Epithelial cell of esophagus (primary cell): ENCODE results near the gene SLC25A47.
"Not testable (repeated sequence)": the region's sequence is repeated elsewhere in the genome, so short reads cannot be mapped to it uniquely, and the experiment has no call there.

ENCODE experiments used
- DNase-seq: peaks from one replicate; pipeline ENCODE4 v3.0.0; 2010; ENCODE audit warnings: low read depth
- H3K4me3 ChIP-seq: 2 replicates; pipeline ENCODE4 v1.5.1; 2011; ENCODE audit warnings: mild to moderate bottlenecking, low read length, control low read depth
- CTCF ChIP-seq: IDR thresholded peaks from 2 replicates; pipeline ENCODE4 v1.5.1; 2011; ENCODE audit warnings: low read depth, mild to moderate bottlenecking, low read length, control low read depth, inconsistent platforms; ENCODE audit not compliant: insufficient read depth; ENCODE audit errors: missing control alignments

Gene SLC25A47

GRCh38 chr14:100342195-100342594 lies 19.1 kb downstream of the SLC25A47 start:
- no peak for DNase-seq
- no peak for TF ChIP-seq CTCF
- no peak overlapping the region for H3K4me3 ChIP-seq

GRCh38 chr14:100342826-100343225 lies 19.7 kb downstream of the SLC25A47 start:
- H3K4me3 ChIP-seq, DNase-seq: not testable (repeated sequence)

- H3K4me3 ChIP-seq, DNase-seq: not testable (repeated sequence)
These were observed 21.5 kb downstream of the SLC25A47 start for GRCh38 chr14:100344657-100345056.

GRCh38 chr14:100345711-100346110 lies 22.6 kb downstream of the SLC25A47 start:
- no peak overlapping the region for H3K4me3 ChIP-seq
- DNase-seq = no peak
- no peak for TF ChIP-seq CTCF

GRCh38 chr14:100346306-100347091 lies 23.4 kb downstream of the SLC25A47 start:
- TF ChIP-seq CTCF = no peak
- H3K4me3 ChIP-seq = no peak overlapping the region
- DNase-seq = no peak

GRCh38 chr14:100348253-100348729 lies 25.2 kb downstream of the SLC25A47 start:
- TF ChIP-seq CTCF = no peak
- no peak for DNase-seq
- no peak overlapping the region for H3K4me3 ChIP-seq

GRCh38 chr14:100348784-100349685 lies 25.9 kb downstream of the SLC25A47 start:
- H3K4me3 ChIP-seq = no peak overlapping the region
- no peak for TF ChIP-seq CTCF
- DNase-seq = no peak
